A549 (cell line): ENCODE results near the gene TNNI2. TPM values are rescaled to one million over a fixed set of nuclear protein-coding genes. Genes with fewer than 3 reads are reported as not detected.

Experiments used
- ATAC-seq, 2 experiments: fragments of 200-7000 bp in 1 of 2; fragments of >200 bp in 1 of 2; cut with Nextera tagmentation in 1 of 2; cut with Tn5 transposase in 1 of 2; 3 replicates each; pipeline versions ENCODE4 v1.8.0 to v1.9.1; 2018 to 2020; ENCODE audit warnings: mild to moderate bottlenecking in 1 of 2, moderate library complexity in 1 of 2
- CTCF ChIA-PET: fragments of 300-600 bp; sonication (Branson Sonifier 250); formaldehyde crosslinking; extraction: SDS; loops from one replicate; lab custom pipeline; 2021; ENCODE audit warnings: antibody characterized with exemption, inconsistent platforms; lab: Yijun Ruan, JAX
- POLR2A ChIA-PET: fragments of 350-600 bp; formaldehyde crosslinking; extraction: SDS; loops from one replicate; lab custom pipeline; 2021; ENCODE audit warnings: antibody characterized with exemption, inconsistent platforms; lab: Yijun Ruan, JAX
- DNase-seq, 2 experiments: peaks; one replicate each; pipeline versions ENCODE4 v3.0.0 to v3.0.0-alpha.2; 2011 to 2016; ENCODE audit warnings: low read depth in 1 of 2, low spot score in 1 of 2
- FAIRE-seq: peaks from 2 replicates; lab custom pipeline; 2011; peaks lifted over from hg19 to GRCh38; lab: Jason Lieb, UNC
- H3K27ac ChIP-seq, 2 experiments: fragments of >200 bp; sonication (Bioruptor Twin); formaldehyde crosslinking; 3 replicates each; pipeline ENCODE4 v1.5.1; 2016 to 2017
- H3K4me1 ChIP-seq: fragments of >200 bp; sonication (Bioruptor Twin); formaldehyde crosslinking; 3 replicates; pipeline ENCODE4 v1.6.1; 2016
- H3K4me2 ChIP-seq: fragments of >200 bp; sonication (Bioruptor Twin); formaldehyde crosslinking; 3 replicates; pipeline ENCODE4 v1.6.1; 2016
- H3K4me3 ChIP-seq: fragments of >200 bp; sonication (Bioruptor Twin); formaldehyde crosslinking; 3 replicates; pipeline ENCODE4 v1.5.1; 2016
- H3K9me3 ChIP-seq: fragments of >200 bp; sonication (Bioruptor Twin); formaldehyde crosslinking; 3 replicates; pipeline ENCODE4 v1.6.1; 2016
- BHLHE40 ChIP-seq: IDR thresholded peaks from 2 replicates; pipeline ENCODE4 v1.6.1; 2012; ENCODE audit warnings: low read depth, low read length, inconsistent platforms
- CBX8 ChIP-seq: fragments of 200-600 bp; sonication (generic); IDR thresholded peaks from 2 replicates; pipeline ENCODE4 v1.6.1; 2016
- CHD4 ChIP-seq: fragments of 200-600 bp; sonication (generic); IDR thresholded peaks from 2 replicates; pipeline ENCODE4 v1.6.1; 2016; ENCODE audit warnings: antibody characterized with exemption, mild to moderate bottlenecking, borderline replicate concordance
- EP300 ChIP-seq, 2 experiments: fragments of >200 bp; sonication (Bioruptor Twin); formaldehyde crosslinking; IDR thresholded peaks; 2 replicates in 1 of 2; 3 replicates in 1 of 2; pipeline ENCODE4 v1.6.1; 2016 to 2017
- ESRRA ChIP-seq: fragments of 150-350 bp; IDR thresholded peaks from 2 replicates; pipeline ENCODE4 v1.6.1; 2014; ENCODE audit warnings: mild to moderate bottlenecking, low read length, borderline replicate concordance
- HDAC2 ChIP-seq: fragments of 200-600 bp; sonication (generic); IDR thresholded peaks from 2 replicates; pipeline ENCODE4 v1.6.1; 2016
- HOXB13 ChIP-seq: fragments of 250-450 bp; sonication (Bioruptor Pico); IDR thresholded peaks from 2 replicates; pipeline ENCODE4 v1.5.0; 2020; ENCODE audit warnings: low read depth, mild to moderate bottlenecking, moderate library complexity
- HOXB5 ChIP-seq: fragments of 250-450 bp; sonication (Bioruptor Pico); IDR thresholded peaks from 2 replicates; pipeline ENCODE4 v1.5.0; 2020; ENCODE audit warnings: mild to moderate bottlenecking, moderate library complexity
- JUN ChIP-seq, 2 experiments: fragments of >200 bp; sonication (Bioruptor Twin); formaldehyde crosslinking; IDR thresholded peaks; 2 replicates in 1 of 2; 3 replicates in 1 of 2; pipeline ENCODE4 v1.6.1; 2016 to 2017
- KDM5A ChIP-seq: fragments of 200-600 bp; sonication (generic); IDR thresholded peaks from 2 replicates; pipeline ENCODE4 v1.6.1; 2016; ENCODE audit warnings: antibody characterized with exemption, mild to moderate bottlenecking
- MAZ ChIP-seq: fragments of 150-350 bp; IDR thresholded peaks from 2 replicates; pipeline ENCODE4 v1.6.1; 2014; ENCODE audit warnings: antibody characterized with exemption, low read depth, low read length, borderline replicate concordance
- MYC ChIP-seq: IDR thresholded peaks from 2 replicates; pipeline ENCODE4 v1.6.1; 2012; ENCODE audit warnings: mild to moderate bottlenecking, inconsistent platforms, low read length, improper control_type of control experiment, borderline replicate concordance
- NFE2L2 ChIP-seq: fragments of 150-350 bp; conservative IDR thresholded peaks from 2 replicates; pipeline ENCODE4 v1.6.1; 2014; ENCODE audit warnings: low read length
- PHF8 ChIP-seq: fragments of 200-600 bp; sonication (generic); IDR thresholded peaks from 2 replicates; pipeline ENCODE4 v1.6.1; 2016; ENCODE audit warnings: low read depth, mild to moderate bottlenecking, antibody characterized with exemption, moderate library complexity, borderline replicate concordance
- POLR2A ChIP-seq: IDR thresholded peaks from 2 replicates; pipeline ENCODE4 v1.6.1; 2012; ENCODE audit warnings: mild to moderate bottlenecking, low read length
- ZC3H11A ChIP-seq: fragments of 450-650 bp; IDR thresholded peaks from 2 replicates; pipeline ENCODE4 v1.6.1; 2014; ENCODE audit warnings: antibody characterized with exemption, mild to moderate bottlenecking
- ZNF302 ChIP-seq: fragments of 250-450 bp; sonication (Bioruptor Pico); IDR thresholded peaks from 2 replicates; pipeline ENCODE4 v1.9.0; 2021; ENCODE audit warnings: inconsistent platforms, mild to moderate bottlenecking, moderate library complexity
- ZSCAN20 ChIP-seq: fragments of 250-450 bp; sonication (Bioruptor Pico); IDR thresholded peaks from 2 replicates; pipeline ENCODE4 v1.8.0; 2022; ENCODE audit warnings: mild to moderate bottlenecking, moderate library complexity
- WGBS: methylation state at CpG from one replicate; pipeline ENCODE4 v1.1.6; 2017; ENCODE audit errors: missing lambda C conversion rate; 5-methylcytosine and 5-hydroxymethylcytosine counted together
- polyA plus RNA-seq, 4 experiments: library from polyadenylated mRNA; depleted of rRNA in 3 of 4; stranded (reverse); fragments of >200 nt; fragmentation: RNase III in 1 of 4; extraction: RNeasy Plus Mini Kit Qiagen cat#74134 plus additional on column Dnase treatment in 1 of 4; gene quantifications; 2 replicates in 3 of 4; 3 replicates in 1 of 4; pipeline ENCODE4 v1.2.3, GENCODE V29; 2011 to 2017
- TF ChIP-seq, protein P1 (sequence below): fragments of >200 bp; sonication (Bioruptor Twin); formaldehyde crosslinking; IDR thresholded peaks from 3 replicates; pipeline ENCODE4 v1.5.1; 2016
- TF ChIP-seq, protein P2 (sequence below): fragments of 200-600 bp; sonication (generic); IDR thresholded peaks from 2 replicates; pipeline ENCODE4 v1.6.1; 2016; ENCODE audit warnings: antibody characterized with exemption, mild to moderate bottlenecking, moderate library complexity
- TF ChIP-seq, protein P3 (sequence below): fragments of 450-650 bp; IDR thresholded peaks from 2 replicates; pipeline ENCODE4 v1.6.1; 2014; ENCODE audit warnings: antibody characterized with exemption
- TF ChIP-seq, protein P4 (sequence below): fragments of 150-350 bp; IDR thresholded peaks from 2 replicates; pipeline ENCODE4 v1.6.1; 2014; ENCODE audit warnings: low read depth, mild to moderate bottlenecking, low read length

TNNI2 gene
- polyA plus RNA-seq, 2 of the 4 experiments (the other 2 are of a cell fraction): not detected

DNA sequence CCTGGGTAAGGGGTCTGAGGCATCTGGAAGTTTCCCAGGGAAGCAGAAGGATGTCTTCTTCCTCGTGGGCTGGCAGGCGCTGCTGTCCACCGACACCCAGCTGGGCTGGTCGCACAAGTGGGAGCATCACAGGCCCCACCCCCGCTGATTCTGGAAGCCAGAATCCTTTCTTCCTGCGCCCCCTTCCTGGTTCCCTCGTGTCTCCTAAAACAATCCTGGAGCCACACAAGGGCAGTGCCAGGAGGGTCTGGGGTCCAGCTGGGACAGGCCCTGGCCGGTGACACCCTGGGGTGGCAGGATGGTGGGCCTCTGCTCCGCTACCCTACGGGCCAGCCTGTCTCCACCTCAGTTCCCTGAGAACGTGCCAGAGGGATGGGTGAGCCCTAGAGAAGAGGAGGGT is 18.3 kb downstream of the TNNI2 start:
- ATAC-seq (no peak), DNase-seq (no peak), FAIRE-seq (no peak)
- peaks cover under 1% of the 10 kb centered on the region; the same call in 2 of the 3 replicates for H3K4me1 ChIP-seq
- H3K9me3 ChIP-seq: no peaks in the 10 kb centered on the region
- H3K4me2 ChIP-seq: no peak overlapping the region
- no peak overlapping the region for H3K4me3 ChIP-seq
- 78% methylated on average over 6 of the region's 11 CpGs for WGBS
- CTCF ChIA-PET: interaction anchor here (1.0 to 14.5 kb wide), 10 partner anchors 9 to 294 kb away, joined by 3 to 174 read pairs (median 8); partner anchors contain the start of genes SYT8 and TNNI2
- POLR2A ChIA-PET: no interaction called here
- TF ChIP-seq ZC3H11A (no peak), JUN (IDR thresholded peaks at IDR 0.05) (no peak), HDAC2 (no peak), ESRRA (no peak)
- no peak overlapping the region for H3K27ac ChIP-seq

DNA sequence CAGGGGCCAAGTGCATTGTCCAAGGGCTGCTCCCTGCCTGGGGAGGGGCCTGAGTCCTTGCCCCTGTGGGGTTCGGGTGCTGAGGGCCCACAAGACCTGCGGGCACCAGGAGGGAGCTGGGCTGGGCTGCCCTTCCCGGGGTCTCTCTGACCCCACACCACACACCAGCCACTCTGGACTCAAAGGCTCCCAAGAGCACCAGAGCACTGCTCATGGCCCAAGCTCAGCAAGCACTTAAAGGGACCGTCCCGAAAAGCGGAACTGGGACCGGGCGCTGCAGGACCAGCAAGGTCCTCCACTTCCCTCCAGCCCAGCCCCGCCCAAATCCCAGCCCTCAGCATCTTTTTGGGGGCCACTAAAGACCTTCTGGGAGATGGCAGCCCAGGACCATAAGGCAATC is 19.4 kb downstream of the TNNI2 start:
- CTCF ChIA-PET: interaction anchor here (0.9 to 14.5 kb wide), 10 partner anchors 11 to 298 kb away, joined by 3 to 174 read pairs (median 8); partner anchors contain the start of genes SYT8 and TNNI2
- ATAC-seq (no peak), DNase-seq (no peak)
- H3K4me1 ChIP-seq: peaks cover 11% of the 10 kb centered on the region
- H3K4me2 ChIP-seq: no peak overlapping the region
- TF ChIP-seq EP300 (IDR thresholded peaks at IDR 0.05) (no peak), KDM5A (no peak), BHLHE40 (no peak)
- TF ChIP-seq, all 56 proteins: peak for 0
- Histone ChIP-seq H3K4me3 (no peak overlapping the region), H3K27ac (peak overlapping the region in 1 of 2 experiments; percentile 12; a peak in 1 of 6 replicates), H3K9me3 (no peaks in the 10 kb centered on the region)
- POLR2A ChIA-PET: no interaction called here
- WGBS: 61% methylated on average over 9 of the region's 9 CpGs
- no peak for FAIRE-seq

DNA sequence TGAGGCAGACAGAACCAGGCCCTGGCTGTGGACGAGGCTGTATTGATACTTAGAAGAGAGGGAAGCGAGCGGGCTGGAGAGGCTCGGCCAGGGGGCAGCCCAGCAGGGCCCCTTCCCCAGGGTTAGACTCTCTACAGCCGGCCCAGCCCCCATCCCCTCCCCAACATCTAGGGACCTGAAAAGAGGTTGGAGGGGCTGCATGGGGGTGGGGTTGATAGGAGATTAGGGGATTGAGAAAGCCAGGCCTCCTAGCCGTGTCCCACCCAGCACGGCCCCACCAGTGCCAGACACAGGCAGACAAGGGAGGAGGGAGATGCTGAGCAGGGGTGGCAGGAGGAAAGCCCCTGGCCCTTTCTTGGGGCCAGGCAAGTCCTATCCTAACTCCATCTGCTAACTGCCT is 19.8 kb downstream of the TNNI2 start:
- TF ChIP-seq MAZ (no peak), EP300 (IDR thresholded peaks at IDR 0.05) (no peak), ESRRA (no peak), NFE2L2 (no peak), MYC (no peak), HDAC2 (no peak), HOXB5 (CRISPR knock-in tag) (no peak), KDM5A (no peak), POLR2A (no peak), ZNF302 (CRISPR knock-in tag) (no peak), HOXB13 (CRISPR knock-in tag) (no peak), PHF8 (no peak), ZSCAN20 (CRISPR knock-in tag) (no peak), CBX8 (no peak), CHD4 (no peak)
- TF ChIP-seq, protein P1, sequence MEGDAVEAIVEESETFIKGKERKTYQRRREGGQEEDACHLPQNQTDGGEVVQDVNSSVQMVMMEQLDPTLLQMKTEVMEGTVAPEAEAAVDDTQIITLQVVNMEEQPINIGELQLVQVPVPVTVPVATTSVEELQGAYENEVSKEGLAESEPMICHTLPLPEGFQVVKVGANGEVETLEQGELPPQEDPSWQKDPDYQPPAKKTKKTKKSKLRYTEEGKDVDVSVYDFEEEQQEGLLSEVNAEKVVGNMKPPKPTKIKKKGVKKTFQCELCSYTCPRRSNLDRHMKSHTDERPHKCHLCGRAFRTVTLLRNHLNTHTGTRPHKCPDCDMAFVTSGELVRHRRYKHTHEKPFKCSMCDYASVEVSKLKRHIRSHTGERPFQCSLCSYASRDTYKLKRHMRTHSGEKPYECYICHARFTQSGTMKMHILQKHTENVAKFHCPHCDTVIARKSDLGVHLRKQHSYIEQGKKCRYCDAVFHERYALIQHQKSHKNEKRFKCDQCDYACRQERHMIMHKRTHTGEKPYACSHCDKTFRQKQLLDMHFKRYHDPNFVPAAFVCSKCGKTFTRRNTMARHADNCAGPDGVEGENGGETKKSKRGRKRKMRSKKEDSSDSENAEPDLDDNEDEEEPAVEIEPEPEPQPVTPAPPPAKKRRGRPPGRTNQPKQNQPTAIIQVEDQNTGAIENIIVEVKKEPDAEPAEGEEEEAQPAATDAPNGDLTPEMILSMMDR: no peak
- TF ChIP-seq, protein P2, sequence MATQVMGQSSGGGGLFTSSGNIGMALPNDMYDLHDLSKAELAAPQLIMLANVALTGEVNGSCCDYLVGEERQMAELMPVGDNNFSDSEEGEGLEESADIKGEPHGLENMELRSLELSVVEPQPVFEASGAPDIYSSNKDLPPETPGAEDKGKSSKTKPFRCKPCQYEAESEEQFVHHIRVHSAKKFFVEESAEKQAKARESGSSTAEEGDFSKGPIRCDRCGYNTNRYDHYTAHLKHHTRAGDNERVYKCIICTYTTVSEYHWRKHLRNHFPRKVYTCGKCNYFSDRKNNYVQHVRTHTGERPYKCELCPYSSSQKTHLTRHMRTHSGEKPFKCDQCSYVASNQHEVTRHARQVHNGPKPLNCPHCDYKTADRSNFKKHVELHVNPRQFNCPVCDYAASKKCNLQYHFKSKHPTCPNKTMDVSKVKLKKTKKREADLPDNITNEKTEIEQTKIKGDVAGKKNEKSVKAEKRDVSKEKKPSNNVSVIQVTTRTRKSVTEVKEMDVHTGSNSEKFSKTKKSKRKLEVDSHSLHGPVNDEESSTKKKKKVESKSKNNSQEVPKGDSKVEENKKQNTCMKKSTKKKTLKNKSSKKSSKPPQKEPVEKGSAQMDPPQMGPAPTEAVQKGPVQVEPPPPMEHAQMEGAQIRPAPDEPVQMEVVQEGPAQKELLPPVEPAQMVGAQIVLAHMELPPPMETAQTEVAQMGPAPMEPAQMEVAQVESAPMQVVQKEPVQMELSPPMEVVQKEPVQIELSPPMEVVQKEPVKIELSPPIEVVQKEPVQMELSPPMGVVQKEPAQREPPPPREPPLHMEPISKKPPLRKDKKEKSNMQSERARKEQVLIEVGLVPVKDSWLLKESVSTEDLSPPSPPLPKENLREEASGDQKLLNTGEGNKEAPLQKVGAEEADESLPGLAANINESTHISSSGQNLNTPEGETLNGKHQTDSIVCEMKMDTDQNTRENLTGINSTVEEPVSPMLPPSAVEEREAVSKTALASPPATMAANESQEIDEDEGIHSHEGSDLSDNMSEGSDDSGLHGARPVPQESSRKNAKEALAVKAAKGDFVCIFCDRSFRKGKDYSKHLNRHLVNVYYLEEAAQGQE: no peak
- TF ChIP-seq, protein P3, sequence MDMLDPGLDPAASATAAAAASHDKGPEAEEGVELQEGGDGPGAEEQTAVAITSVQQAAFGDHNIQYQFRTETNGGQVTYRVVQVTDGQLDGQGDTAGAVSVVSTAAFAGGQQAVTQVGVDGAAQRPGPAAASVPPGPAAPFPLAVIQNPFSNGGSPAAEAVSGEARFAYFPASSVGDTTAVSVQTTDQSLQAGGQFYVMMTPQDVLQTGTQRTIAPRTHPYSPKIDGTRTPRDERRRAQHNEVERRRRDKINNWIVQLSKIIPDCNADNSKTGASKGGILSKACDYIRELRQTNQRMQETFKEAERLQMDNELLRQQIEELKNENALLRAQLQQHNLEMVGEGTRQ: no peak
- TF ChIP-seq, protein P4, sequence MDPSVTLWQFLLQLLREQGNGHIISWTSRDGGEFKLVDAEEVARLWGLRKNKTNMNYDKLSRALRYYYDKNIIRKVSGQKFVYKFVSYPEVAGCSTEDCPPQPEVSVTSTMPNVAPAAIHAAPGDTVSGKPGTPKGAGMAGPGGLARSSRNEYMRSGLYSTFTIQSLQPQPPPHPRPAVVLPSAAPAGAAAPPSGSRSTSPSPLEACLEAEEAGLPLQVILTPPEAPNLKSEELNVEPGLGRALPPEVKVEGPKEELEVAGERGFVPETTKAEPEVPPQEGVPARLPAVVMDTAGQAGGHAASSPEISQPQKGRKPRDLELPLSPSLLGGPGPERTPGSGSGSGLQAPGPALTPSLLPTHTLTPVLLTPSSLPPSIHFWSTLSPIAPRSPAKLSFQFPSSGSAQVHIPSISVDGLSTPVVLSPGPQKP: no peak
- CTCF ChIA-PET: interaction anchor here (1.0 to 14.5 kb wide), 8 partner anchors 10 to 293 kb away, joined by 3 to 174 read pairs (median 14); partner anchors contain the start of genes SYT8 and TNNI2
- FAIRE-seq (no peak), DNase-seq (no peak), ATAC-seq (no peak)
- WGBS: 76% methylated on average over 7 of the region's 7 CpGs
- Histone ChIP-seq H3K27ac (peak overlapping the region in 1 of 2 experiments; percentile 7; a peak in 1 of 6 replicates), H3K4me3 (no peak overlapping the region), H3K4me1 (peaks cover 15% of the 10 kb centered on the region), H3K4me2 (no peak overlapping the region), H3K9me3 (no peaks in the 10 kb centered on the region)
- POLR2A ChIA-PET: no interaction called here
